HepG2 (cell line): Measurements from ENCODE around the gene TMEM141. TPM values are rescaled to one million over a fixed set of nuclear protein-coding genes. Genes with fewer than 3 reads are reported as not detected.

Experiments used
- AHDC1 ChIP-seq: sonication (generic); formaldehyde crosslinking; IDR thresholded peaks from 2 replicates; pipeline ENCODE4 v1.5.1; 2020; ENCODE audit warnings: mild to moderate bottlenecking, missing genetic modification reagents, borderline replicate concordance
- BCL3 ChIP-seq: sonication (generic); formaldehyde crosslinking; IDR thresholded peaks from 2 replicates; pipeline ENCODE4 v1.5.1; 2020; ENCODE audit warnings: mild to moderate bottlenecking, missing genetic modification reagents, moderate library complexity
- BRD4 ChIP-seq: sonication (generic); formaldehyde crosslinking; IDR thresholded peaks from 2 replicates; pipeline ENCODE4 v1.4.0; 2020; ENCODE audit warnings: missing genetic modification reagents
- HDAC2 ChIP-seq: sonication (generic); formaldehyde crosslinking; IDR thresholded peaks from 2 replicates; pipeline ENCODE4 v1.4.0; 2020; ENCODE audit warnings: missing genetic modification reagents
- HOXA3 ChIP-seq: sonication (generic); formaldehyde crosslinking; IDR thresholded peaks from 2 replicates; pipeline ENCODE4 v1.5.0; 2020; ENCODE audit warnings: missing genetic modification reagents
- MAZ ChIP-seq, 2 experiments: sonication (generic) in 1 of 2; formaldehyde crosslinking in 1 of 2; IDR thresholded peaks; 2 replicates each; pipeline versions ENCODE4 v1.5.0 to v1.6.1; 2012 to 2020; ENCODE audit warnings: low read depth in 2 of 2, mild to moderate bottlenecking in 2 of 2, borderline replicate concordance in 1 of 2, improper control_type of control experiment in 1 of 2, low read length in 1 of 2, missing genetic modification reagents in 1 of 2, moderate library complexity in 1 of 2
- NFKBIZ ChIP-seq: IDR thresholded peaks from 2 replicates; pipeline ENCODE4 v1.6.1; 2018; ENCODE audit warnings: missing genetic modification reagents, missing compliant biosample characterization
- NKX3-1 ChIP-seq: sonication (generic); formaldehyde crosslinking; IDR thresholded peaks from 2 replicates; pipeline ENCODE4 v1.5.0; 2020; ENCODE audit warnings: missing genetic modification reagents
- SALL2 ChIP-seq: sonication (generic); formaldehyde crosslinking; IDR thresholded peaks from 2 replicates; pipeline ENCODE4 v1.8.1; 2023; ENCODE audit warnings: mild to moderate bottlenecking, missing genetic modification reagents, inconsistent platforms
- ZBTB7B ChIP-seq: sonication (generic); formaldehyde crosslinking; IDR thresholded peaks from 2 replicates; pipeline ENCODE4 v1.4.0; 2020; ENCODE audit warnings: missing genetic modification reagents
- ZFX ChIP-seq: sonication (generic); formaldehyde crosslinking; IDR thresholded peaks from 2 replicates; pipeline ENCODE4 v1.4.0; 2020; ENCODE audit warnings: mild to moderate bottlenecking, low read depth, missing genetic modification reagents, moderate library complexity
- ZNF407 ChIP-seq: sonication (generic); formaldehyde crosslinking; IDR thresholded peaks from one replicate; pipeline ENCODE4 v1.5.1; 2020; ENCODE audit warnings: mild to moderate bottlenecking, missing genetic modification reagents; ENCODE audit errors: not compliant biosample characterization
- ZNF816 ChIP-seq: sonication (generic); formaldehyde crosslinking; IDR thresholded peaks from 2 replicates; pipeline ENCODE4 v1.8.0; 2022; ENCODE audit warnings: missing genetic modification reagents, mild to moderate bottlenecking, borderline replicate concordance
- polyA plus RNA-seq, 8 experiments: library from polyadenylated mRNA; depleted of rRNA in 3 of 8; stranded (reverse) in 7 of 8; unstranded in 1 of 8; fragments of >200 nt; fragmentation: Illumina TruSeq in 4 of 8; extraction: Trizol in 4 of 8; gene quantifications; 2 replicates each; pipeline versions ENCODE4 v1.2.1 to v1.2.3, GENCODE V29; 2011 to 2016; ENCODE audit warnings: low read depth in 4 of 8, missing spikeins in 1 of 8, mixed read lengths in 1 of 8; ENCODE audit not compliant: insufficient read depth in 1 of 8
- total RNA-seq, 5 experiments: library from RNA; depleted of rRNA; stranded (reverse); fragments of >200 nt; fragmentation: Illumina TruSeq; extraction: Trizol; gene quantifications; 2 replicates each; pipeline ENCODE4 v1.2.3, GENCODE V29; 2016; ENCODE audit warnings: low read depth in 1 of 5

The TMEM141 gene
- total and polyA plus RNA-seq, 2 of the 13 experiments (the other 11 are each of a cell fraction or from before 2014, with no cell fraction given), result 81.0 to 202 TPM

GRCh38 chr9:136842380-136842948 lies 51.3 kb downstream of the TMEM141 start, which contains the start of gene AJM1 (continued):
- TF ChIP-seq MAZ (IDR thresholded peaks at IDR 0.05; ENCODE audit: borderline replicate concordance, low read depth, low read length), result 0 out of 2 replicates have a peak, but pooled peaks have one; percentile 46
- TF ChIP-seq MAZ (CRISPR knock-in tag; IDR thresholded peaks at IDR 0.05; ENCODE audit: low read depth), result 0 out of 2 replicates have a peak, but pooled peaks have one; percentile 25
- peak; percentile 53 for TF ChIP-seq ZNF407
- peak; percentile 57; the same call in 1 of the 2 replicates for TF ChIP-seq NKX3-1 (CRISPR knock-in tag)
- peak; percentile 57 for TF ChIP-seq HOXA3 (CRISPR knock-in tag)
- TF ChIP-seq BRD4 (CRISPR knock-in tag), result peak; percentile 29; the same call in 1 of the 2 replicates
- peak; percentile 92; the same call in 1 of the 2 replicates for TF ChIP-seq ZNF816 (CRISPR knock-in tag)
- TF ChIP-seq ZFX (CRISPR knock-in tag), result peak; percentile 83
- TF ChIP-seq ZBTB7B (CRISPR knock-in tag), result peak; percentile 54; the same call in 1 of the 2 replicates
- TF ChIP-seq BCL3, result 0 out of 2 replicates have a peak, but pooled peaks have one; percentile 18
- TF ChIP-seq SALL2 (CRISPR knock-in tag), result peak; percentile 52; the same call in 1 of the 2 replicates
- 0 out of 2 replicates have a peak, but pooled peaks have one; percentile 10 for TF ChIP-seq AHDC1 (CRISPR knock-in tag)
- TF ChIP-seq HDAC2 (CRISPR knock-in tag), result peak; percentile 61
- 0 out of 2 replicates have a peak, but pooled peaks have one; percentile 16 for TF ChIP-seq NFKBIZ (CRISPR knock-in tag)
